GM12878 (cell line): Measurements from ENCODE around the gene TRIM40. TPM values are rescaled to one million over a fixed set of nuclear protein-coding genes. Genes with fewer than 3 reads are reported as not detected.

Experiments used
- ATAC-seq: fragments of 200-7000 bp; cut with Tn5 transposase; 3 replicates; pipeline ENCODE4 v1.9.1; 2020; ENCODE audit warnings: mild to moderate bottlenecking, moderate library complexity
- BruUV-seq: library from RNA; stranded (reverse); fragments of 400-500 nt; replicated peaks from 2 replicates; lab custom pipeline; 2021; lab: Mats Ljungman, UMichigan
- CTCF ChIA-PET: fragments of 300-600 bp; sonication (Branson Sonifier 250); formaldehyde crosslinking; extraction: SDS; loops from one replicate; lab custom pipeline; 2021; ENCODE audit warnings: inconsistent platforms; lab: Yijun Ruan, JAX
- POLR2A ChIA-PET: fragments of 350-600 bp; formaldehyde crosslinking; extraction: SDS; loops from one replicate; lab custom pipeline; 2021; ENCODE audit warnings: inconsistent platforms; lab: Charles Lee
- RAD21 ChIA-PET: fragments of 300-600 bp; sonication (Branson Sonifier 250); formaldehyde crosslinking; loops from one replicate; lab custom pipeline; 2023; ENCODE audit warnings: antibody characterized with exemption; ENCODE audit not compliant: unreplicated experiment; lab: Charles Lee
- SMC1A ChIA-PET: fragments of 300-600 bp; sonication (Branson Sonifier 250); formaldehyde crosslinking; loops from one replicate; lab custom pipeline; 2023; ENCODE audit not compliant: unreplicated experiment, uncharacterized antibody; lab: Charles Lee
- DNase-seq: peaks from one replicate; pipeline ENCODE4 v3.0.0-alpha.2; 2011; ENCODE audit warnings: low read depth, low spot score
- FAIRE-seq: peaks from 3 replicates; lab custom pipeline; 2011; peaks lifted over from hg19 to GRCh38; lab: Jason Lieb, UNC
- H2AFZ ChIP-seq: 2 replicates; pipeline ENCODE4 v1.6.0; 2011; ENCODE audit warnings: low read depth, low read length, control low read depth; ENCODE audit not compliant: control insufficient read depth
- H3K27ac ChIP-seq: 2 replicates; pipeline ENCODE4 v1.5.1; 2011; ENCODE audit warnings: control low read depth; ENCODE audit not compliant: control insufficient read depth, insufficient read depth
- H3K27me3 ChIP-seq, 2 experiments: replicated peaks in 1 of 2; 2 replicates each; pipeline versions ENCODE4 v1.6.0 to v1.6.1; 2011; ENCODE audit warnings: low read length in 1 of 2; ENCODE audit not compliant: control insufficient read depth in 2 of 2, insufficient read depth in 2 of 2
- H3K36me3 ChIP-seq, 2 experiments: 2 replicates each; pipeline ENCODE4 v1.5.1; 2011; ENCODE audit warnings: low read length in 1 of 2; ENCODE audit not compliant: control insufficient read depth in 2 of 2, insufficient read depth in 2 of 2
- H3K4me1 ChIP-seq: 2 replicates; pipeline ENCODE4 v1.6.1; 2011; ENCODE audit warnings: mild to moderate bottlenecking, low read length, moderate library complexity, mixed read lengths; ENCODE audit not compliant: control insufficient read depth, insufficient read depth
- H3K4me2 ChIP-seq: 2 replicates; pipeline ENCODE4 v1.6.0; 2011; ENCODE audit warnings: control low read depth; ENCODE audit not compliant: control insufficient read depth, insufficient read depth
- H3K4me3 ChIP-seq: fragments of 200-600 bp; sonication (generic); 2 replicates; pipeline ENCODE4 v1.5.1; 2016
- H3K79me2 ChIP-seq: 2 replicates; pipeline ENCODE4 v1.6.0; 2011; ENCODE audit warnings: low read length; ENCODE audit not compliant: control insufficient read depth, insufficient read depth
- H3K9ac ChIP-seq: 2 replicates; pipeline ENCODE4 v1.8.0; 2011; ENCODE audit warnings: low read length, control low read depth, mixed read lengths; ENCODE audit not compliant: control insufficient read depth, insufficient read depth
- H3K9me3 ChIP-seq: replicated peaks from 3 replicates; pipeline ENCODE4 v1.5.1; 2011; ENCODE audit warnings: mild to moderate bottlenecking, low read length; ENCODE audit not compliant: control insufficient read depth, insufficient read depth
- H4K20me1 ChIP-seq: 2 replicates; pipeline ENCODE4 v1.6.0; 2011; ENCODE audit not compliant: control insufficient read depth, insufficient read depth
- ASH2L ChIP-seq: fragments of 300-600, 200-600 bp; sonication (generic); IDR thresholded peaks from 2 replicates; pipeline ENCODE4 v1.6.1; 2017; ENCODE audit warnings: low read depth, mild to moderate bottlenecking, borderline replicate concordance
- BCL11A ChIP-seq: IDR thresholded peaks from 2 replicates; pipeline ENCODE4 v1.6.1; 2011; ENCODE audit warnings: low read depth, low read length
- EGR1 ChIP-seq, 2 experiments: IDR thresholded peaks; 1 replicate in 1 of 2; 2 replicates in 1 of 2; pipeline ENCODE4 v1.6.1; 2011 to 2012; ENCODE audit warnings: low read depth in 2 of 2, low read length in 2 of 2, borderline replicate concordance in 1 of 2, mild to moderate bottlenecking in 1 of 2, moderate library complexity in 1 of 2
- GABPA ChIP-seq: IDR thresholded peaks from 2 replicates; pipeline ENCODE4 v1.6.1; 2014; ENCODE audit warnings: antibody characterized with exemption, low read depth, mild to moderate bottlenecking, inconsistent platforms
- HDAC2 ChIP-seq: fragments of 200-600 bp; sonication (generic); IDR thresholded peaks from 2 replicates; pipeline ENCODE4 v1.6.1; 2017
- MTA2 ChIP-seq: fragments of 450-650 bp; IDR thresholded peaks from 2 replicates; pipeline ENCODE4 v1.6.1; 2016; ENCODE audit warnings: low read depth, mild to moderate bottlenecking, moderate library complexity
- MYC ChIP-seq: IDR thresholded peaks from 2 replicates; pipeline ENCODE4 v1.6.1; 2011; ENCODE audit warnings: mild to moderate bottlenecking, low read length, moderate library complexity, inconsistent platforms; ENCODE audit not compliant: insufficient read depth, insufficient replicate concordance, insufficient read length, severe bottlenecking
- NR2C1 ChIP-seq: fragments of 450-650 bp; IDR thresholded peaks from 2 replicates; pipeline ENCODE4 v1.6.1; 2017; ENCODE audit warnings: antibody characterized with exemption, mild to moderate bottlenecking, moderate library complexity
- PKNOX1 ChIP-seq: fragments of 450-650 bp; IDR thresholded peaks from 2 replicates; pipeline ENCODE4 v1.6.1; 2016; ENCODE audit warnings: mild to moderate bottlenecking
- POU2F2 ChIP-seq: IDR thresholded peaks from 3 replicates; pipeline ENCODE4 v1.6.1; 2011; ENCODE audit warnings: low read depth, mild to moderate bottlenecking, low read length, borderline replicate concordance
- RAD21 ChIP-seq: IDR thresholded peaks from 2 replicates; pipeline ENCODE4 v1.6.1; 2011; ENCODE audit warnings: mild to moderate bottlenecking, low read depth, low read length, moderate library complexity; ENCODE audit not compliant: insufficient read depth
- RUNX3 ChIP-seq: IDR thresholded peaks from 2 replicates; pipeline ENCODE4 v1.6.1; 2012; ENCODE audit warnings: low read length, inconsistent platforms
- SMC3 ChIP-seq: IDR thresholded peaks from 2 replicates; pipeline ENCODE4 v1.6.1; 2011; ENCODE audit warnings: low read length, improper control_type of control experiment, borderline replicate concordance
- SREBF2 ChIP-seq: IDR thresholded peaks from 2 replicates; pipeline ENCODE4 v1.6.1; 2012; ENCODE audit warnings: mild to moderate bottlenecking, low read length
- TCF7 ChIP-seq: IDR thresholded peaks from 2 replicates; pipeline ENCODE4 v1.6.1; 2014; ENCODE audit warnings: antibody characterized with exemption, borderline replicate concordance
- ZNF622 ChIP-seq: fragments of 450-650 bp; IDR thresholded peaks from 2 replicates; pipeline ENCODE4 v1.6.1; 2017; ENCODE audit warnings: mild to moderate bottlenecking, inconsistent platforms
- WGBS: methylation state at CpG from one replicate; pipeline ENCODE4 v1.1.6; 2016; ENCODE audit warnings: low lambda C conversion rate; ENCODE audit not compliant: insufficient replicate concordance, insufficient coverage; ENCODE audit errors: missing lambda C conversion rate; 5-methylcytosine and 5-hydroxymethylcytosine counted together
- in situ Hi-C: fragments of 300-500 bp; cut with MboI; formaldehyde crosslinking; loops from 9 replicates; pipeline ENCODE4 v1.14.3; 2018; ENCODE audit warnings: mixed read lengths
- intact Hi-C: fragments of 100-400 bp; cut with micrococcal nuclease; formaldehyde crosslinking; loops from one replicate; pipeline ENCODE4 v1.14.2; 2022; ENCODE audit not compliant: unreplicated experiment
- polyA plus RNA-seq, 11 experiments: library from polyadenylated mRNA; depleted of rRNA in 4 of 11; unstranded in 6 of 11; stranded (reverse) in 5 of 11; fragments of >200 nt; fragmentation: Nextera tagmentation in 4 of 11; fragmentation: Illumina TruSeq in 1 of 11; extraction: Ambion mirVana in 4 of 11; extraction: Trizol in 1 of 11; gene quantifications; 1 replicate in 1 of 11; 2 replicates in 10 of 11; pipeline versions ENCODE4 v1.2.1 to v1.2.3, GENCODE V29; 2011 to 2016; ENCODE audit warnings: inconsistent platforms in 2 of 11, missing spikeins in 2 of 11, low read depth in 1 of 11
- total RNA-seq, 4 experiments: library from RNA; depleted of rRNA in 3 of 4; stranded (reverse); fragments of >200 nt in 3 of 4; fragmentation: Illumina TruSeq in 1 of 4; extraction: Trizol in 1 of 4; gene quantifications; 2 replicates each; pipeline versions ENCODE4 v1.2.1 to v1.2.3, GENCODE V29; 2013 to 2021
- TF ChIP-seq, protein P1 (sequence below): fragments of 450-650 bp; IDR thresholded peaks from 2 replicates; pipeline ENCODE4 v1.6.1; 2014; ENCODE audit warnings: mild to moderate bottlenecking
- TF ChIP-seq, protein P2 (sequence below), 3 experiments: IDR thresholded peaks in 2 of 3; conservative IDR thresholded peaks in 1 of 3; 2 replicates each; pipeline ENCODE4 v1.5.1; 2011; ENCODE audit warnings: low read depth in 3 of 3, low read length in 3 of 3, mild to moderate bottlenecking in 3 of 3, control low read depth in 2 of 3, moderate library complexity in 2 of 3, inconsistent platforms in 1 of 3, mixed read lengths in 1 of 3; ENCODE audit not compliant: control insufficient read depth in 2 of 3, insufficient read depth in 1 of 3; ENCODE audit errors: extremely low read depth in 1 of 3
- TF ChIP-seq, protein P3 (sequence below): IDR thresholded peaks from 2 replicates; pipeline ENCODE4 v1.6.1; 2011; ENCODE audit warnings: low read depth, mild to moderate bottlenecking, low read length, moderate library complexity, borderline replicate concordance; ENCODE audit errors: extremely low read depth

The TRIM40 gene
- total and polyA plus RNA-seq, 10 of the 15 experiments (the other 5 are each of a cell fraction or from before 2014, with no cell fraction given): not detected

DNA sequence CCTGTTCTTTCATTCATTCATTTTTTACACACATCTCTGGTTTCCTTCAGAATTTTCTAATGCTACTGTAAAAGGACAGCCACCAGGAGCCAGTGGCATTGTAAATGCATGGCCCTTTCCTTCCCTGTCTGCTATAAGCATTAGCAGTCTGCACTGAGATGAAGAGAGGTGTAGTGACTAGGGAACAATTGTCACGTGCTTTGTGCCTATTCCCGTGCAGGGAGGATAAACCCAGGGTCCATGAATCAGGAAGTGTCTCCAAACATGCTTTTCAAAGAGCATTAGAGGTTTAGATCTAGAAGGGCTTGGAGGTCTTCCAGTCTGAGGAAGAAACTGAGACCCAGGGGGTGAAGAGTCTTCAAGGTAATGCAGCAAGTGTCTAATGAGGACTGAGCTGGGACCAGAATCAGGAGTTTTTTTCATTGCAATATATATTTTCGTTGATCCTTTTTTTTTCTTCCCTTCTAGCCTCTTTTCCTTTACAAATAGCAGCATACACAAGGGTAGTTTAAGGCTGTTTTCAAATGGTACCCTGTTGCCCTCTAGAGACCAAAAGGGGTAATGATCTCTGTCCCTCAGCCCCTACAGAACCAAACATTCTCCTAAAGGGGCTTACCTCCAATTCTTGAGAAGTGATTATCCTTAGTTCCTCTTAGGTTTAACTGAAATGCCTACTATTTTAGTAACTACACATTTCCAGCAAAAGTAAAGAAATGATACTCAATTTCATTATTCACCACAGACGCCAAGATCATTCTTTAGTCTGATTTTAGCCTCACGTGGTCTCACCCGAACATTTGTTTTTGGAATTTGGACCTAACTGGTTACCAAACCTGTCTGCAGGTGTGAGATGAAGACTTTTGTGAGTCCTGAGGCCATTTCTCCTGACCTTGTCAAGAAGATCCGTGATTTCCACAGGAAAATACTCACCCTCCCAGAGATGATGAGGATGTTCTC lies 34.0 kb downstream of the TRIM40 start:
- peaks cover 8 to 20% of the 10 kb centered on the region in 2 experiments for H3K27me3 ChIP-seq
- intact Hi-C loops (loop anchor here (1.0 to 5.0 kb wide), 3 partner anchors 39 to 323 kb away; no protein-coding TSS in a partner anchor), in situ Hi-C loops (no loop called here)
- H3K9me3 ChIP-seq: no peaks in the 10 kb centered on the region
- CTCF ChIA-PET: interaction anchor here (0.5 to 2.2 kb wide), 8 partner anchors 18 to 611 kb away, joined by 3 to 26 read pairs (median 4); partner anchors contain the start of gene UBD
- FAIRE-seq (peak; percentile 52), ATAC-seq (peak; percentile 93), DNase-seq (peak; percentile 20)
- no peak overlapping the region for H3K4me2 ChIP-seq
- POLR2A ChIA-PET: no interaction called here
- no peak overlapping the region for H3K27ac ChIP-seq
- WGBS: 9% methylated on average over 7 of the region's 7 CpGs
- no peaks in the 10 kb centered on the region for H4K20me1 ChIP-seq
- H2AFZ ChIP-seq: no peak overlapping the region
- no peak overlapping the region for H3K9ac ChIP-seq
- RAD21 ChIA-PET: interaction anchor here (1.3 to 1.6 kb wide), 2 partner anchors 65 to 66 kb away, joined by 4 to 10 read pairs; no protein-coding TSS in a partner anchor
- H3K36me3 ChIP-seq: no peaks in the 10 kb centered on the region
- no peak overlapping the region for H3K4me3 ChIP-seq
- H3K79me2 ChIP-seq: no peaks in the 10 kb centered on the region
- BruUV-seq: no TSS peak
- H3K4me1 ChIP-seq: no peaks in the 10 kb centered on the region
- SMC1A ChIA-PET: interaction anchor here (0.6 to 1.8 kb wide), 4 partner anchors 22 to 147 kb away, joined by 3 to 8 read pairs (median 4); no protein-coding TSS in a partner anchor
- TF ChIP-seq, protein P1, sequence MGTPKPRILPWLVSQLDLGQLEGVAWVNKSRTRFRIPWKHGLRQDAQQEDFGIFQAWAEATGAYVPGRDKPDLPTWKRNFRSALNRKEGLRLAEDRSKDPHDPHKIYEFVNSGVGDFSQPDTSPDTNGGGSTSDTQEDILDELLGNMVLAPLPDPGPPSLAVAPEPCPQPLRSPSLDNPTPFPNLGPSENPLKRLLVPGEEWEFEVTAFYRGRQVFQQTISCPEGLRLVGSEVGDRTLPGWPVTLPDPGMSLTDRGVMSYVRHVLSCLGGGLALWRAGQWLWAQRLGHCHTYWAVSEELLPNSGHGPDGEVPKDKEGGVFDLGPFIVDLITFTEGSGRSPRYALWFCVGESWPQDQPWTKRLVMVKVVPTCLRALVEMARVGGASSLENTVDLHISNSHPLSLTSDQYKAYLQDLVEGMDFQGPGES: no peak
- no peak for TF ChIP-seq BCL11A
- TF ChIP-seq PKNOX1: no peak
- no peak for TF ChIP-seq TCF7
- no peak for TF ChIP-seq POU2F2
- TF ChIP-seq SMC3: peak; percentile 81
- TF ChIP-seq, protein P2, sequence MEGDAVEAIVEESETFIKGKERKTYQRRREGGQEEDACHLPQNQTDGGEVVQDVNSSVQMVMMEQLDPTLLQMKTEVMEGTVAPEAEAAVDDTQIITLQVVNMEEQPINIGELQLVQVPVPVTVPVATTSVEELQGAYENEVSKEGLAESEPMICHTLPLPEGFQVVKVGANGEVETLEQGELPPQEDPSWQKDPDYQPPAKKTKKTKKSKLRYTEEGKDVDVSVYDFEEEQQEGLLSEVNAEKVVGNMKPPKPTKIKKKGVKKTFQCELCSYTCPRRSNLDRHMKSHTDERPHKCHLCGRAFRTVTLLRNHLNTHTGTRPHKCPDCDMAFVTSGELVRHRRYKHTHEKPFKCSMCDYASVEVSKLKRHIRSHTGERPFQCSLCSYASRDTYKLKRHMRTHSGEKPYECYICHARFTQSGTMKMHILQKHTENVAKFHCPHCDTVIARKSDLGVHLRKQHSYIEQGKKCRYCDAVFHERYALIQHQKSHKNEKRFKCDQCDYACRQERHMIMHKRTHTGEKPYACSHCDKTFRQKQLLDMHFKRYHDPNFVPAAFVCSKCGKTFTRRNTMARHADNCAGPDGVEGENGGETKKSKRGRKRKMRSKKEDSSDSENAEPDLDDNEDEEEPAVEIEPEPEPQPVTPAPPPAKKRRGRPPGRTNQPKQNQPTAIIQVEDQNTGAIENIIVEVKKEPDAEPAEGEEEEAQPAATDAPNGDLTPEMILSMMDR (IDR thresholded peaks at IDR 0.05 in 2 of 3, conservative IDR thresholded peaks at IDR 0.05 in 1 of 3; ENCODE audit: control insufficient read depth in 2 of 3, extremely low read depth in 1 of 3, insufficient read depth in 1 of 3, low read depth in 3 of 3, low read length in 3 of 3): peak; percentile 74 to 81 (median 76)
- TF ChIP-seq MTA2: no peak
- no peak for TF ChIP-seq RUNX3
- TF ChIP-seq ASH2L: no peak
- no peak for TF ChIP-seq EGR1 (IDR thresholded peaks at IDR 0.05; ENCODE audit: borderline replicate concordance in 1 of 2, low read depth in 2 of 2, low read length in 2 of 2)
- no peak for TF ChIP-seq SREBF2
- TF ChIP-seq NR2C1: no peak
- TF ChIP-seq, protein P3, sequence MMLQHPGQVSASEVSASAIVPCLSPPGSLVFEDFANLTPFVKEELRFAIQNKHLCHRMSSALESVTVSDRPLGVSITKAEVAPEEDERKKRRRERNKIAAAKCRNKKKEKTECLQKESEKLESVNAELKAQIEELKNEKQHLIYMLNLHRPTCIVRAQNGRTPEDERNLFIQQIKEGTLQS: no peak
- peak; percentile 90 for TF ChIP-seq RAD21
- no peak for TF ChIP-seq MYC
- TF ChIP-seq HDAC2: no peak
- TF ChIP-seq ZNF622: no peak
- no peak for TF ChIP-seq GABPA
